ENCODE results near the gene DOCK10.
A peak's percentile ranks its signal among the peaks of the same experiment; 100 is the strongest.

The DOCK10 gene

DNA sequence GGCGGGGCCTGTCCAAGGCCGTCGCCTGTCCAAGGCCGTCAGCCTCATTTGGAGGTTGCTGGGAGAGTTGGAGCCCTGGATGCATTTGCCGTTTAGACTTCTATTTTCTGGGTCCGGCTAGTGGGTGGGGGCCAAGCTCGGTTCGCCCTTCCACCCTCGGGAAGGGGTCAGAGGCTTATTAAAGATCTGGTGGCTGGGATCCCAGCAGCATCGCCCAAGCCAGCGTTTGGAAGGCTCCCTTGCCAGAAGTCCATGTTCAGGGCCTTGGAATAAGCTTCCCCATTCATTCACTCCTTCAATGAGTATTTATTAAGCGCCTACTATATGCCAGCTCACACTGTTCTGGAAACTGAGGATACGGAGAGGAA lies 516 bp upstream of the DOCK10 start:
- H3K4me3 ChIP-seq (replicated peaks; ENCODE audit: low read depth, low read length) = peak overlapping the region; percentile 82
- TF ChIP-seq, protein P1, sequence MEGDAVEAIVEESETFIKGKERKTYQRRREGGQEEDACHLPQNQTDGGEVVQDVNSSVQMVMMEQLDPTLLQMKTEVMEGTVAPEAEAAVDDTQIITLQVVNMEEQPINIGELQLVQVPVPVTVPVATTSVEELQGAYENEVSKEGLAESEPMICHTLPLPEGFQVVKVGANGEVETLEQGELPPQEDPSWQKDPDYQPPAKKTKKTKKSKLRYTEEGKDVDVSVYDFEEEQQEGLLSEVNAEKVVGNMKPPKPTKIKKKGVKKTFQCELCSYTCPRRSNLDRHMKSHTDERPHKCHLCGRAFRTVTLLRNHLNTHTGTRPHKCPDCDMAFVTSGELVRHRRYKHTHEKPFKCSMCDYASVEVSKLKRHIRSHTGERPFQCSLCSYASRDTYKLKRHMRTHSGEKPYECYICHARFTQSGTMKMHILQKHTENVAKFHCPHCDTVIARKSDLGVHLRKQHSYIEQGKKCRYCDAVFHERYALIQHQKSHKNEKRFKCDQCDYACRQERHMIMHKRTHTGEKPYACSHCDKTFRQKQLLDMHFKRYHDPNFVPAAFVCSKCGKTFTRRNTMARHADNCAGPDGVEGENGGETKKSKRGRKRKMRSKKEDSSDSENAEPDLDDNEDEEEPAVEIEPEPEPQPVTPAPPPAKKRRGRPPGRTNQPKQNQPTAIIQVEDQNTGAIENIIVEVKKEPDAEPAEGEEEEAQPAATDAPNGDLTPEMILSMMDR (IDR thresholded peaks at IDR 0.05; ENCODE audit: low read depth, low read length, missing control alignments) = no peak

DNA sequence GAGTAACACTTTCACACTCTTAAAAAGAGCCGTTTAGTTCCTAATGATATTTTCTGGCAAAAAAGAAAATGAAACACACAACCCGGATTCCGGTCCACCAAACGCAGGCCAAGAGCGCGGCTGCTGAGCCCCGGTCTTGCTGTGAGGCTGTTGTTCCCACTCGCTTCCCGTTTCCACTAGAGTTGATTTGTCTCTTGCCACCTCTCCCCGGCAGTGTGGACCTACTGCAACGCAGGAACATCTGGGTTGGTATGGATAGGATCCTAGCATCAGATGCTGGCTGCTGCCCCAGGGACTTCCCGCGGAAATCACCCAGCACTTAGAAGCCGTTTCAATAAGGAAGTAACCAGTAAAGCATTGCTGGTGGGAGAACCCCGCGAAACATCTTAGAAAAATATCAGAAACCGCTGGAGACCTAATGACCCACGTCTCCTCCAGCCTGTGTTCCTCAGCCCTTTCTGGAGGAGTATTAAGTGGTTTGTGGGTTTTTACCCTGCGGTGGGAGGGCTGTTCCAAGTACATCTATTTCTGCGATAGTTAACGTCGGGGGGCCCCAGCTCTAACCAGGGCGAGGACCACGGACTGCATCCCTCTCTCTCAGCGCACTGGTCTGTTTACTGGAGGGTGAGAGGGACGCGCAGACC lies 939 bp downstream of the DOCK10 start:
- TF ChIP-seq, protein P1 (IDR thresholded peaks at IDR 0.05; ENCODE audit: low read depth, low read length, missing control alignments) = no peak
- H3K4me3 ChIP-seq (replicated peaks; ENCODE audit: low read depth, low read length) = peak overlapping the region; percentile 82
- no peak for DNase-seq (ENCODE audit: extremely low read depth, low read depth)

More for the DNA sequence above, 516 bp upstream of the DOCK10 start:
- DNase-seq (ENCODE audit: extremely low read depth, low read depth) = no peak

DNA sequence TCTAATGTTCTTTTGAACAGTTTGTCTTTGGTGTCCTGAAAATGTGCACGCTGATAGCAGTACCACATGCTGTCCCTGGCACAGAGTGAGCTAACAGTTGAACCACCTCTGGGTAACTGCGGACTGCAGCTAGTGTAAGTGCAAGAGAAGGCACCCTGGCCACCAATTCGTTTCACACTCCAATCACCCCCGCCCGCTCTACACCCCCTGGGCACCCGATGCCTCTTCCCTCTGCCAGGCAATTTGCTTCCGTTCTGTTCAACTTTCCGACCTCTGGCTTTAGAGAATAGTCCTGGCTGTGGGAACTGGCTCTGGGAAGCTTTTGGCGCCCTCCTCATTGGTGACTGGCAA lies 1.4 kb downstream of the DOCK10 start:
- H3K4me3 ChIP-seq (replicated peaks; ENCODE audit: low read depth, low read length) = peak overlapping the region; percentile 82
- DNase-seq (ENCODE audit: extremely low read depth, low read depth) = no peak
- TF ChIP-seq, protein P1 (IDR thresholded peaks at IDR 0.05; ENCODE audit: low read depth, low read length, missing control alignments) = no peak

DNA sequence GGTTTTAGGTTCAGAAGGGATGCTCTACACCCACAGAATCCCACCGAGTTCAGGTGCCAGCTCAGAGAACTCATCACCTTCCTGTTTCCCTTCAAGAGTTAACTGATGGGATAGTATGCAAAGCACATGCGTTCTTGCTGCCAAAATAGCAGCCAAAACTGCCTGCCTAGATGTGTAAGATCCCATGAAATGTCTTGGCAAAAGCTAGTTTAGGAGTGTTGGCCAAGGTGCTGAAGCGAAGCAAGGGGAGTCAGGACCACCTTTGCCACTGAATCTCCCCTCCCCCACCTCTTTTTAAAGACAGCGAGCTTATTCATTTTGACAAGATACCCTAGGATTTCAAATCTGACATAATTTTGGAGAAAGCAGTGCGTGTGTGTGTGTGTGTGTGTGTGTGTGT lies 2.1 kb downstream of the DOCK10 start:
- H3K4me3 ChIP-seq (replicated peaks; ENCODE audit: low read depth, low read length) = peak overlapping the region; percentile 82
- TF ChIP-seq, protein P1 (IDR thresholded peaks at IDR 0.05; ENCODE audit: low read depth, low read length, missing control alignments) = no peak
- no peak for DNase-seq (ENCODE audit: extremely low read depth, low read depth)

DNA sequence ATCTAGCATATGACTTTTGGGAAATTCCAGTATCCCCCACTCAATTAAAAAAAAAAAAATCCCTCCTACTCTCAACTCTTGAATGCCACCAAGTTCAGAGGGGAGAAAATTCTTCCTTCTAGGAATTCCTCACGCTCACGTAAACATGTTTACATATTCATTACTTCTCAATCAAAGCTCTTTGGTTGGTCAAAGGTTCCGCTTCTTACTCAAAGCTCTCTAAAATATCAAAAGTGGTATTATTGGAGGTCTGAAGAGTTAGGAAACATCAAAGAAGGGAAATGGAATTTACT lies 4.1 kb downstream of the DOCK10 start:
- no peak for DNase-seq (ENCODE audit: extremely low read depth, low read depth)
- no peak overlapping the region for H3K4me3 ChIP-seq (replicated peaks; ENCODE audit: low read depth, low read length)
- TF ChIP-seq, protein P1 (IDR thresholded peaks at IDR 0.05; ENCODE audit: low read depth, low read length, missing control alignments) = no peak

DNA sequence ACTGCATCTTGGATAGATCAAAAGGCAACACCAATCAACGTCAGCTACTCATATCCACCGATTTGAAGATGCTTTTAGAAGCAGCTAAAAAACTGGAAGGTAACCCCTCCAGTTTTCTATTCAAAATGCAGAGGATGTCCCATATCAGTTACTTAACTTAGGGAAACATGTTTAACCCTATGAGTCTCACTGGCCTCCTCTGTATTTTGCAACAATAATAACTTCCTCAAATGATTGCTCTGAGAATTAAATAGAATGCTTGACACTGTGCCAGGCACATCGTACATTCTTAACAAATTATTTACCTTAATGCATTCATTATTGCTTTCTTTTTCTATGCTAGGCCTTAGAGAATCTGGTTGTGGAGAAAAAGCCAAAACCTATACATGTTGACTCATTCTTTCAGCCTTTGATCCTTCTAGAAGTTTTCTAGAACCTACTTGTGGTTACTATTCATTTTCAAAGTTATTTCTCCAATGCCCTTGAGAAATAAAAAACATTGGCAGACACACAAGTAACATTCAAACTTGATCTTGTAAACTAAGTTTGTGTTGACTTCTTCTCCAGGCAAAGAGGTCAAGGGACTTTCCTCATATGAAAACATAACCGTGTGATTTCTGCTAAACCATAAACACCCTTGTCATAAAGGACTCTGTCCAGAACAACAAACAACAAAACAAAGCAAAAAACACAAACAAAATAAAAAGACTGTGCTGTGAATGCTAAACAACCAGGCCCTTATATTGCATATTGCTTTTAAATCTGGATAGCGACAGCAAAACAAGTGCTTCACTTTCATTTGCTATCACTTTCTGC lies 4.6 kb downstream of the DOCK10 start:
- DNase-seq (ENCODE audit: extremely low read depth, low read depth) = no peak
- TF ChIP-seq, protein P1 (IDR thresholded peaks at IDR 0.05; ENCODE audit: low read depth, low read length, missing control alignments) = no peak
- no peak overlapping the region for H3K4me3 ChIP-seq (replicated peaks; ENCODE audit: low read depth, low read length)
